Calu3 (cell line): ENCODE measurements around the gene CDHR5. TPM values are rescaled to one million over a fixed set of nuclear protein-coding genes. Genes with fewer than 3 reads are reported as not detected.

Experiments used
- BruUV-seq: library from RNA; stranded (reverse); fragments of 400-500 nt; replicated peaks from 2 replicates; lab custom pipeline; 2021; lab: Mats Ljungman, UMichigan
- CTCF ChIA-PET: fragments of 300-600 bp; sonication (Branson Sonifier 250); formaldehyde crosslinking; loops from one replicate; lab custom pipeline; 2022; ENCODE audit warnings: antibody characterized with exemption; lab: Charles Lee
- DNase-seq: peaks from one replicate; pipeline ENCODE4 v3.0.0; 2022
- H3K27ac Mint-ChIP-seq: one replicate; pipeline ENCODE4 v1.8.0; 2022; ENCODE audit warnings: mixed read lengths; ENCODE audit not compliant: unreplicated experiment
- H3K27me3 Mint-ChIP-seq: one replicate; pipeline ENCODE4 v1.8.0; 2022; ENCODE audit warnings: mixed read lengths; ENCODE audit not compliant: unreplicated experiment
- H3K36me3 Mint-ChIP-seq: one replicate; pipeline ENCODE4 v1.8.0; 2022; ENCODE audit warnings: mild to moderate bottlenecking, moderate library complexity, mixed read lengths; ENCODE audit not compliant: insufficient read depth, unreplicated experiment
- H3K4me1 Mint-ChIP-seq: one replicate; pipeline ENCODE4 v1.8.0; 2022; ENCODE audit warnings: mild to moderate bottlenecking, low read depth, mixed read lengths; ENCODE audit not compliant: unreplicated experiment
- H3K4me3 Mint-ChIP-seq: one replicate; pipeline ENCODE4 v1.8.0; 2022; ENCODE audit warnings: mild to moderate bottlenecking, low read depth, moderate library complexity, mixed read lengths; ENCODE audit not compliant: unreplicated experiment
- H3K9me3 Mint-ChIP-seq: one replicate; pipeline ENCODE4 v1.8.0; 2022; ENCODE audit warnings: low read depth, mixed read lengths; ENCODE audit not compliant: unreplicated experiment
- intact Hi-C: fragments of 100-400 bp; cut with micrococcal nuclease; formaldehyde crosslinking; loops from one replicate; pipeline ENCODE4 v1.10.0; 2022; ENCODE audit not compliant: unreplicated experiment
- total RNA-seq: library from RNA; stranded (reverse); gene quantifications from 2 replicates; pipeline ENCODE4 v1.2.3, GENCODE V29; 2022
- TF ChIP-seq, protein P1 (sequence below): fragments of 200-600 bp; IDR thresholded peaks from one replicate; pipeline ENCODE4 v1.8.0; 2022; ENCODE audit warnings: antibody characterized with exemption; ENCODE audit not compliant: unreplicated experiment

CDHR5 gene
- total RNA-seq, 1 experiment from 2014 or later: 5.0 TPM

DNA sequence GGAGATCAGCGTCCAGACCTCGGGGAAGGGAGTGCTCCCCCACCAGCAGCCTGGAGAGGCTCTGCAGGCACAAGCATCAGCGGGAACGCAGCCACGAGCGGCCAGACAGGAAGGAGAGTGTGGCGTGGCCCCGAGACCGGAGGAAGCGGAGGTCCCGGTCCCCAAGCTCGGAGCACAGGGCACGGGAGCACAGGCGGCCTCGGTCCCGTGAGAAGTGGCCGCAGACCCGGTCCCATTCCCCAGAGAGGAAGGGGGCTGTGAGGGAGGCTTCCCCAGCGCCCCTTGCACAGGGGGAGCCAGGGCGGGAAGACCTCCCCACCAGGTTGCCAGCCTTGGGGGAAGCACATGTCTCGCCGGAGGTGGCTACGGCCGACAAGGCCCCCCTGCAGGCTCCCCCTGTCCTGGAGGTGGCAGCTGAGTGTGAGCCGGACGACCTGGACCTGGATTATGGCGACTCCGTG is 15.9 kb downstream of the CDHR5 start:
- Mint-ChIP-seq H3K9me3 (no peaks in the 10 kb centered on the region), H3K4me1 (no peaks in the 10 kb centered on the region), H3K27ac (no peak overlapping the region), H3K4me3 (no peak overlapping the region), H3K27me3 (no peaks in the 10 kb centered on the region), H3K36me3 (peaks cover 81% of the 10 kb centered on the region)
- BruUV-seq: no TSS peak
- intact Hi-C loops: no loop called here
- TF ChIP-seq, protein P1, sequence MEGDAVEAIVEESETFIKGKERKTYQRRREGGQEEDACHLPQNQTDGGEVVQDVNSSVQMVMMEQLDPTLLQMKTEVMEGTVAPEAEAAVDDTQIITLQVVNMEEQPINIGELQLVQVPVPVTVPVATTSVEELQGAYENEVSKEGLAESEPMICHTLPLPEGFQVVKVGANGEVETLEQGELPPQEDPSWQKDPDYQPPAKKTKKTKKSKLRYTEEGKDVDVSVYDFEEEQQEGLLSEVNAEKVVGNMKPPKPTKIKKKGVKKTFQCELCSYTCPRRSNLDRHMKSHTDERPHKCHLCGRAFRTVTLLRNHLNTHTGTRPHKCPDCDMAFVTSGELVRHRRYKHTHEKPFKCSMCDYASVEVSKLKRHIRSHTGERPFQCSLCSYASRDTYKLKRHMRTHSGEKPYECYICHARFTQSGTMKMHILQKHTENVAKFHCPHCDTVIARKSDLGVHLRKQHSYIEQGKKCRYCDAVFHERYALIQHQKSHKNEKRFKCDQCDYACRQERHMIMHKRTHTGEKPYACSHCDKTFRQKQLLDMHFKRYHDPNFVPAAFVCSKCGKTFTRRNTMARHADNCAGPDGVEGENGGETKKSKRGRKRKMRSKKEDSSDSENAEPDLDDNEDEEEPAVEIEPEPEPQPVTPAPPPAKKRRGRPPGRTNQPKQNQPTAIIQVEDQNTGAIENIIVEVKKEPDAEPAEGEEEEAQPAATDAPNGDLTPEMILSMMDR: no peak
- CTCF ChIA-PET: no interaction called here
- DNase-seq: no peak

DNA sequence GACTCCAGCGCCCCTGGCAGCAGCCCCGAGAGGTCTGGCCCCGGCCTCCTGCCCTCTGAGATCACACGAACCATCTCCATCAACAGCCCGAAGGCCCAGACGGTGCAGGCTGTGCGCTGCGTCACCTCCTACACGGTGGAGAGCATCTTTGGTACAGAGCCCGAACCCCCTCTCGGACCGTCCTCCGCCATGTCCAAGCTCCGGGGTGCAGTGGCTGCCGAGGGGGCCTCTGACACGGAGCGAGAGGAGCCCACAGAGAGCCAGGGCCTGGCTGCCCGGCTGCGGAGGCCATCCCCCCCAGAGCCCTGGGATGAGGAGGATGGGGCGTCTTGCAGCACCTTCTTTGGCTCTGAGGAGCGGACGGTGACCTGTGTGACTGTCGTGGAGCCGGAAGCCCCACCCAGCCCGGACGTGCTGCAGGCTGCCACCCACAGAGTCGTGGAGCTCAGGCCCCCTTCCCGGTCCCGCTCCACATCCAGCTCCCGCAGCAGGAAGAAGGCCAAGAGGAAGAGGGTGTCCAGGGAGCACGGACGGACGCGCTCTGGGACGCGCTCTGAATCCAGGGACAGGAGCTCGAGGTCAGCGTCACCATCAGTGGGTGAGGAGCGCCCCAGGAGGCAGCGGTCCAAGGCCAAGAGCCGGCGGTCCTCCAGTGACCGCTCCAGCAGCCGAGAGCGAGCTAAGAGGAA is 16.6 kb downstream of the CDHR5 start:
- Mint-ChIP-seq H3K9me3 (no peaks in the 10 kb centered on the region), H3K4me3 (no peak overlapping the region), H3K27me3 (no peaks in the 10 kb centered on the region), H3K27ac (no peak overlapping the region), H3K36me3 (peaks cover 79% of the 10 kb centered on the region), H3K4me1 (no peaks in the 10 kb centered on the region)
- intact Hi-C loops: no loop called here
- DNase-seq: no peak
- TF ChIP-seq, protein P1: no peak
- CTCF ChIA-PET: no interaction called here
- no TSS peak for BruUV-seq

DNA sequence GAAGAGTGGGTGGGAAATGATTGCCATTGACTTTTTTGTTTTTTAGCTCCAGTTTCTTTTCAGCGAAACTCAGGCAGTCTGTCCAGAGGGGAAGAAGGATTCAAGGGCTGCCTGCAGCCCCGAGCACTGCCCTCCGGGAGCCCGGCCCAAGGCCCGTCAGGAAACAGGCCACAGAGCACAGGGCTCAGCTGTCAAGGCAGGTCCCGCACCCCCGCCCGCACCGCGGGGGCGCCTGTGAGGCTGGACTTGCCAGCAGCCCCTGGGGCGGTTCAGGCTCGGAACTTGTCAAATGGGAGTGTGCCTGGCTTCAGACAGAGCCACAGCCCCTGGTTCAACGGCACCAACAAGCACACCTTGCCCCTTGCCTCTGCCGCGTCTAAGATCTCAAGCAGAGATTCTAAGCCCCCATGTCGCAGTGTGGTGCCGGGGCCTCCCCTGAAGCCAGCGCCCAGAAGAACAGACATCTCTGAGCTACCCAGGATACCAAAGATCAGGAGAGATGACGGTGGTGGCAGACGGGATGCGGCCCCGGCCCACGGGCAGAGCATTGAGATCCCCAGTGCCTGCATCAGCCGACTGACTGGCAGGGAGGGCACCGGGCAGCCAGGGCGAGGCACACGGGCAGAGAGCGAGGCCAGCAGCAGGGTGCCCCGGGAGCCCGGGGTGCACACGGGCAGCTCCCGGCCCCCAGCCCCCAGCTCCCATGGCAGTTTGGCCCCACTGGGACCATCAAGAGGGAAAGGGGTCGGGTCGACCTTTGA is 17.6 kb downstream of the CDHR5 start:
- H3K27ac Mint-ChIP-seq: no peak overlapping the region
- BruUV-seq: no TSS peak
- H3K4me1 Mint-ChIP-seq: no peaks in the 10 kb centered on the region
- TF ChIP-seq, protein P1: no peak
- H3K9me3 Mint-ChIP-seq: no peaks in the 10 kb centered on the region
- no peak overlapping the region for H3K4me3 Mint-ChIP-seq
- H3K36me3 Mint-ChIP-seq: peaks cover 77% of the 10 kb centered on the region
- intact Hi-C loops: no loop called here
- CTCF ChIA-PET: no interaction called here
- no peak for DNase-seq
- no peaks in the 10 kb centered on the region for H3K27me3 Mint-ChIP-seq

DNA sequence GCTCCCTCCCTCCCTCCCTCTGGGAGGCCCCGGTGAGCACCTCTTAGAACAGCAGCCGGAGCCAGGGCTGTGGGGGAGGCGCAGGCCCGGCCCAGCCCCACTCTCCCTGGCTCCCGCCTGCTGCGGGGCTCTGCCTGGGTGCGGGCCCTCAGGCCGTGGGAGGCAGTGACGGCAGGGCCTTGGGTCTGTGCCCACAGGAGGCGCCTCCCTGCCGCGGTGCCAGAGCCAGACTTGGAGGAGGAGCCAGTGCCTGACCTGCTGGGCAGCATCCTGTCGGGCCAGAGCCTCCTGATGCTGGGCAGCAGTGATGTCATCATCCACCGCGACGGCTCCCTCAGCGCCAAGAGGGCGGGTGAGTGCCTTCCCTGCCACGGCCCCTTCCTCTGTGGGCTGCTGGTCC is 18.5 kb downstream of the CDHR5 start:
- H3K36me3 Mint-ChIP-seq: peaks cover 77% of the 10 kb centered on the region
- no peaks in the 10 kb centered on the region for H3K27me3 Mint-ChIP-seq
- H3K4me3 Mint-ChIP-seq: no peak overlapping the region
- no peak for DNase-seq
- H3K9me3 Mint-ChIP-seq: no peaks in the 10 kb centered on the region
- CTCF ChIA-PET: no interaction called here
- no peak overlapping the region for H3K27ac Mint-ChIP-seq
- intact Hi-C loops: no loop called here
- H3K4me1 Mint-ChIP-seq: no peaks in the 10 kb centered on the region
- TF ChIP-seq, protein P1: no peak
- no TSS peak for BruUV-seq
